WTC11 (cell line): Measurements from ENCODE around the gene ERF. TPM values are rescaled to one million over a fixed set of nuclear protein-coding genes. Genes with fewer than 3 reads are reported as not detected.

Experiments used
- FOXJ3 ChIP-seq: sonication (generic); formaldehyde crosslinking; IDR thresholded peaks from 2 replicates; pipeline ENCODE4 v1.9.0; 2021; ENCODE audit warnings: missing genetic modification reagents, mild to moderate bottlenecking, borderline replicate concordance
- FOXP1 ChIP-seq: sonication (generic); formaldehyde crosslinking; IDR thresholded peaks from 2 replicates; pipeline ENCODE4 v1.8.0; 2022; ENCODE audit warnings: missing genetic modification reagents, mild to moderate bottlenecking, moderate library complexity, borderline replicate concordance
- TP53 ChIP-seq: sonication (generic); formaldehyde crosslinking; IDR thresholded peaks from 2 replicates; pipeline ENCODE4 v1.8.1; 2023; ENCODE audit warnings: mild to moderate bottlenecking, missing genetic modification reagents
- ZBTB21 ChIP-seq: sonication (generic); formaldehyde crosslinking; IDR thresholded peaks from 2 replicates; pipeline ENCODE4 v1.8.1; 2023; ENCODE audit warnings: mild to moderate bottlenecking, missing genetic modification reagents, borderline replicate concordance
- total RNA-seq: library from RNA; stranded (reverse); gene quantifications from 3 replicates; pipeline ENCODE4 v1.2.3, GENCODE V29; 2021
- TF ChIP-seq, protein P1 (sequence below): sonication (generic); formaldehyde crosslinking; IDR thresholded peaks from 2 replicates; pipeline ENCODE4 v1.8.0; 2023; ENCODE audit warnings: missing genetic modification reagents
- TF ChIP-seq, protein P2 (sequence below): sonication (generic); formaldehyde crosslinking; IDR thresholded peaks from 2 replicates; pipeline ENCODE4 v1.8.0; 2022; ENCODE audit warnings: mild to moderate bottlenecking, missing genetic modification reagents
- TF ChIP-seq, protein P3 (sequence below): sonication (generic); formaldehyde crosslinking; IDR thresholded peaks from 2 replicates; pipeline ENCODE4 v1.8.1; 2023; ENCODE audit warnings: mild to moderate bottlenecking, missing genetic modification reagents, borderline replicate concordance
- TF ChIP-seq, protein P4 (sequence below): sonication (generic); formaldehyde crosslinking; IDR thresholded peaks from 2 replicates; pipeline ENCODE4 v1.8.0; 2022; ENCODE audit warnings: mild to moderate bottlenecking, missing genetic modification reagents
- TF ChIP-seq, protein P5 (sequence below): sonication (generic); formaldehyde crosslinking; IDR thresholded peaks from 2 replicates; pipeline ENCODE4 v1.8.0; 2022; ENCODE audit warnings: missing genetic modification reagents
- TF ChIP-seq, protein P6 (sequence below): sonication (generic); formaldehyde crosslinking; IDR thresholded peaks from 2 replicates; pipeline ENCODE4 v1.8.1; 2023; ENCODE audit warnings: mild to moderate bottlenecking, missing genetic modification reagents
- TF ChIP-seq, protein P7 (sequence below): fragments of 250-450 bp; sonication (Bioruptor Pico); IDR thresholded peaks from 2 replicates; pipeline ENCODE4 v1.9.0; 2021; ENCODE audit warnings: mild to moderate bottlenecking

ERF gene
- total RNA-seq, 1 experiment from 2014 or later: 65.9 TPM

DNA sequence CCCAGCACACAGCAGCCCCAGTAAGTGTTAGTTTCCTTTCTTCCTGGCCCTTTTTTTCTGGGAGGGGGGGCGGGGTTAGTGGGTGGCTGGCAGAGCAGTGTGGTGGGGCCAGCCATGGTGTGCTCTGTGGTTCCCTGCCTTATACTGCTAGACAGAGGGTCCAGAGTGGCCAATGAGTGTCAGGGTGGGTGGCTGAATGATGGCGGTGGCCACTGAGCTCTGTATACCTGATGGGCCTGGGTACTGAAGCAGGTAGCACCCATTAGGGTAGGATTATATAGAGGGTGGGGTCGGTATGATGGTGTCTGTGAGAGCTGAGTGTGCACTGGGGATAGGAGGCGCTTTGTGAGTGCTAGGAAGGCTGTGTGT lies 27.9 kb upstream of the ERF start (continued):
- TF ChIP-seq, protein P1, sequence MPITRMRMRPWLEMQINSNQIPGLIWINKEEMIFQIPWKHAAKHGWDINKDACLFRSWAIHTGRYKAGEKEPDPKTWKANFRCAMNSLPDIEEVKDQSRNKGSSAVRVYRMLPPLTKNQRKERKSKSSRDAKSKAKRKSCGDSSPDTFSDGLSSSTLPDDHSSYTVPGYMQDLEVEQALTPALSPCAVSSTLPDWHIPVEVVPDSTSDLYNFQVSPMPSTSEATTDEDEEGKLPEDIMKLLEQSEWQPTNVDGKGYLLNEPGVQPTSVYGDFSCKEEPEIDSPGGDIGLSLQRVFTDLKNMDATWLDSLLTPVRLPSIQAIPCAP (CRISPR knock-in tag): no peak
- no peak for TF ChIP-seq FOXP1 (CRISPR knock-in tag)
- TF ChIP-seq, protein P2, sequence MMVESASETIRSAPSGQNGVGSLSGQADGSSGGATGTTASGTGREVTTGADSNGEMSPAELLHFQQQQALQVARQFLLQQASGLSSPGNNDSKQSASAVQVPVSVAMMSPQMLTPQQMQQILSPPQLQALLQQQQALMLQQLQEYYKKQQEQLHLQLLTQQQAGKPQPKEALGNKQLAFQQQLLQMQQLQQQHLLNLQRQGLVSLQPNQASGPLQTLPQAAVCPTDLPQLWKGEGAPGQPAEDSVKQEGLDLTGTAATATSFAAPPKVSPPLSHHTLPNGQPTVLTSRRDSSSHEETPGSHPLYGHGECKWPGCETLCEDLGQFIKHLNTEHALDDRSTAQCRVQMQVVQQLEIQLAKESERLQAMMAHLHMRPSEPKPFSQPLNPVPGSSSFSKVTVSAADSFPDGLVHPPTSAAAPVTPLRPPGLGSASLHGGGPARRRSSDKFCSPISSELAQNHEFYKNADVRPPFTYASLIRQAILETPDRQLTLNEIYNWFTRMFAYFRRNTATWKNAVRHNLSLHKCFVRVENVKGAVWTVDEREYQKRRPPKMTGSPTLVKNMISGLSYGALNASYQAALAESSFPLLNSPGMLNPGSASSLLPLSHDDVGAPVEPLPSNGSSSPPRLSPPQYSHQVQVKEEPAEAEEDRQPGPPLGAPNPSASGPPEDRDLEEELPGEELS: no peak
- no peak for TF ChIP-seq FOXJ3 (CRISPR knock-in tag)
- TF ChIP-seq, protein P3, sequence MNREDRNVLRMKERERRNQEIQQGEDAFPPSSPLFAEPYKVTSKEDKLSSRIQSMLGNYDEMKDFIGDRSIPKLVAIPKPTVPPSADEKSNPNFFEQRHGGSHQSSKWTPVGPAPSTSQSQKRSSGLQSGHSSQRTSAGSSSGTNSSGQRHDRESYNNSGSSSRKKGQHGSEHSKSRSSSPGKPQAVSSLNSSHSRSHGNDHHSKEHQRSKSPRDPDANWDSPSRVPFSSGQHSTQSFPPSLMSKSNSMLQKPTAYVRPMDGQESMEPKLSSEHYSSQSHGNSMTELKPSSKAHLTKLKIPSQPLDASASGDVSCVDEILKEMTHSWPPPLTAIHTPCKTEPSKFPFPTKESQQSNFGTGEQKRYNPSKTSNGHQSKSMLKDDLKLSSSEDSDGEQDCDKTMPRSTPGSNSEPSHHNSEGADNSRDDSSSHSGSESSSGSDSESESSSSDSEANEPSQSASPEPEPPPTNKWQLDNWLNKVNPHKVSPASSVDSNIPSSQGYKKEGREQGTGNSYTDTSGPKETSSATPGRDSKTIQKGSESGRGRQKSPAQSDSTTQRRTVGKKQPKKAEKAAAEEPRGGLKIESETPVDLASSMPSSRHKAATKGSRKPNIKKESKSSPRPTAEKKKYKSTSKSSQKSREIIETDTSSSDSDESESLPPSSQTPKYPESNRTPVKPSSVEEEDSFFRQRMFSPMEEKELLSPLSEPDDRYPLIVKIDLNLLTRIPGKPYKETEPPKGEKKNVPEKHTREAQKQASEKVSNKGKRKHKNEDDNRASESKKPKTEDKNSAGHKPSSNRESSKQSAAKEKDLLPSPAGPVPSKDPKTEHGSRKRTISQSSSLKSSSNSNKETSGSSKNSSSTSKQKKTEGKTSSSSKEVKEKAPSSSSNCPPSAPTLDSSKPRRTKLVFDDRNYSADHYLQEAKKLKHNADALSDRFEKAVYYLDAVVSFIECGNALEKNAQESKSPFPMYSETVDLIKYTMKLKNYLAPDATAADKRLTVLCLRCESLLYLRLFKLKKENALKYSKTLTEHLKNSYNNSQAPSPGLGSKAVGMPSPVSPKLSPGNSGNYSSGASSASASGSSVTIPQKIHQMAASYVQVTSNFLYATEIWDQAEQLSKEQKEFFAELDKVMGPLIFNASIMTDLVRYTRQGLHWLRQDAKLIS (CRISPR knock-in tag): no peak
- no peak for TF ChIP-seq TP53 (CRISPR knock-in tag)
- TF ChIP-seq, protein P4, sequence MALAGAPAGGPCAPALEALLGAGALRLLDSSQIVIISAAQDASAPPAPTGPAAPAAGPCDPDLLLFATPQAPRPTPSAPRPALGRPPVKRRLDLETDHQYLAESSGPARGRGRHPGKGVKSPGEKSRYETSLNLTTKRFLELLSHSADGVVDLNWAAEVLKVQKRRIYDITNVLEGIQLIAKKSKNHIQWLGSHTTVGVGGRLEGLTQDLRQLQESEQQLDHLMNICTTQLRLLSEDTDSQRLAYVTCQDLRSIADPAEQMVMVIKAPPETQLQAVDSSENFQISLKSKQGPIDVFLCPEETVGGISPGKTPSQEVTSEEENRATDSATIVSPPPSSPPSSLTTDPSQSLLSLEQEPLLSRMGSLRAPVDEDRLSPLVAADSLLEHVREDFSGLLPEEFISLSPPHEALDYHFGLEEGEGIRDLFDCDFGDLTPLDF (CRISPR knock-in tag): no peak
- TF ChIP-seq, protein P5, sequence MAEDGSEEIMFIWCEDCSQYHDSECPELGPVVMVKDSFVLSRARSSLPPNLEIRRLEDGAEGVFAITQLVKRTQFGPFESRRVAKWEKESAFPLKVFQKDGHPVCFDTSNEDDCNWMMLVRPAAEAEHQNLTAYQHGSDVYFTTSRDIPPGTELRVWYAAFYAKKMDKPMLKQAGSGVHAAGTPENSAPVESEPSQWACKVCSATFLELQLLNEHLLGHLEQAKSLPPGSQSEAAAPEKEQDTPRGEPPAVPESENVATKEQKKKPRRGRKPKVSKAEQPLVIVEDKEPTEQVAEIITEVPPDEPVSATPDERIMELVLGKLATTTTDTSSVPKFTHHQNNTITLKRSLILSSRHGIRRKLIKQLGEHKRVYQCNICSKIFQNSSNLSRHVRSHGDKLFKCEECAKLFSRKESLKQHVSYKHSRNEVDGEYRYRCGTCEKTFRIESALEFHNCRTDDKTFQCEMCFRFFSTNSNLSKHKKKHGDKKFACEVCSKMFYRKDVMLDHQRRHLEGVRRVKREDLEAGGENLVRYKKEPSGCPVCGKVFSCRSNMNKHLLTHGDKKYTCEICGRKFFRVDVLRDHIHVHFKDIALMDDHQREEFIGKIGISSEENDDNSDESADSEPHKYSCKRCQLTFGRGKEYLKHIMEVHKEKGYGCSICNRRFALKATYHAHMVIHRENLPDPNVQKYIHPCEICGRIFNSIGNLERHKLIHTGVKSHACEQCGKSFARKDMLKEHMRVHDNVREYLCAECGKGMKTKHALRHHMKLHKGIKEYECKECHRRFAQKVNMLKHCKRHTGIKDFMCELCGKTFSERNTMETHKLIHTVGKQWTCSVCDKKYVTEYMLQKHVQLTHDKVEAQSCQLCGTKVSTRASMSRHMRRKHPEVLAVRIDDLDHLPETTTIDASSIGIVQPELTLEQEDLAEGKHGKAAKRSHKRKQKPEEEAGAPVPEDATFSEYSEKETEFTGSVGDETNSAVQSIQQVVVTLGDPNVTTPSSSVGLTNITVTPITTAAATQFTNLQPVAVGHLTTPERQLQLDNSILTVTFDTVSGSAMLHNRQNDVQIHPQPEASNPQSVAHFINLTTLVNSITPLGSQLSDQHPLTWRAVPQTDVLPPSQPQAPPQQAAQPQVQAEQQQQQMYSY (CRISPR knock-in tag): no peak
- TF ChIP-seq, protein P6, sequence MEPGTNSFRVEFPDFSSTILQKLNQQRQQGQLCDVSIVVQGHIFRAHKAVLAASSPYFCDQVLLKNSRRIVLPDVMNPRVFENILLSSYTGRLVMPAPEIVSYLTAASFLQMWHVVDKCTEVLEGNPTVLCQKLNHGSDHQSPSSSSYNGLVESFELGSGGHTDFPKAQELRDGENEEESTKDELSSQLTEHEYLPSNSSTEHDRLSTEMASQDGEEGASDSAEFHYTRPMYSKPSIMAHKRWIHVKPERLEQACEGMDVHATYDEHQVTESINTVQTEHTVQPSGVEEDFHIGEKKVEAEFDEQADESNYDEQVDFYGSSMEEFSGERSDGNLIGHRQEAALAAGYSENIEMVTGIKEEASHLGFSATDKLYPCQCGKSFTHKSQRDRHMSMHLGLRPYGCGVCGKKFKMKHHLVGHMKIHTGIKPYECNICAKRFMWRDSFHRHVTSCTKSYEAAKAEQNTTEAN: no peak
- TF ChIP-seq, protein P7, sequence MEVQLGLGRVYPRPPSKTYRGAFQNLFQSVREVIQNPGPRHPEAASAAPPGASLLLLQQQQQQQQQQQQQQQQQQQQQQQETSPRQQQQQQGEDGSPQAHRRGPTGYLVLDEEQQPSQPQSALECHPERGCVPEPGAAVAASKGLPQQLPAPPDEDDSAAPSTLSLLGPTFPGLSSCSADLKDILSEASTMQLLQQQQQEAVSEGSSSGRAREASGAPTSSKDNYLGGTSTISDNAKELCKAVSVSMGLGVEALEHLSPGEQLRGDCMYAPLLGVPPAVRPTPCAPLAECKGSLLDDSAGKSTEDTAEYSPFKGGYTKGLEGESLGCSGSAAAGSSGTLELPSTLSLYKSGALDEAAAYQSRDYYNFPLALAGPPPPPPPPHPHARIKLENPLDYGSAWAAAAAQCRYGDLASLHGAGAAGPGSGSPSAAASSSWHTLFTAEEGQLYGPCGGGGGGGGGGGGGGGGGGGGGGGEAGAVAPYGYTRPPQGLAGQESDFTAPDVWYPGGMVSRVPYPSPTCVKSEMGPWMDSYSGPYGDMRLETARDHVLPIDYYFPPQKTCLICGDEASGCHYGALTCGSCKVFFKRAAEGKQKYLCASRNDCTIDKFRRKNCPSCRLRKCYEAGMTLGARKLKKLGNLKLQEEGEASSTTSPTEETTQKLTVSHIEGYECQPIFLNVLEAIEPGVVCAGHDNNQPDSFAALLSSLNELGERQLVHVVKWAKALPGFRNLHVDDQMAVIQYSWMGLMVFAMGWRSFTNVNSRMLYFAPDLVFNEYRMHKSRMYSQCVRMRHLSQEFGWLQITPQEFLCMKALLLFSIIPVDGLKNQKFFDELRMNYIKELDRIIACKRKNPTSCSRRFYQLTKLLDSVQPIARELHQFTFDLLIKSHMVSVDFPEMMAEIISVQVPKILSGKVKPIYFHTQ (CRISPR knock-in tag): no peak
- no peak for TF ChIP-seq ZBTB21 (CRISPR knock-in tag)
